ENCODE results near the gene LSS. TPM values are rescaled to one million over a fixed set of nuclear protein-coding genes. Genes with fewer than 3 reads are reported as not detected.

LSS gene
- total and polyA plus RNA-seq, 2 of the 4 experiments (the other 2 are of a cell fraction) = 43.4 to 58.1 TPM

DNA sequence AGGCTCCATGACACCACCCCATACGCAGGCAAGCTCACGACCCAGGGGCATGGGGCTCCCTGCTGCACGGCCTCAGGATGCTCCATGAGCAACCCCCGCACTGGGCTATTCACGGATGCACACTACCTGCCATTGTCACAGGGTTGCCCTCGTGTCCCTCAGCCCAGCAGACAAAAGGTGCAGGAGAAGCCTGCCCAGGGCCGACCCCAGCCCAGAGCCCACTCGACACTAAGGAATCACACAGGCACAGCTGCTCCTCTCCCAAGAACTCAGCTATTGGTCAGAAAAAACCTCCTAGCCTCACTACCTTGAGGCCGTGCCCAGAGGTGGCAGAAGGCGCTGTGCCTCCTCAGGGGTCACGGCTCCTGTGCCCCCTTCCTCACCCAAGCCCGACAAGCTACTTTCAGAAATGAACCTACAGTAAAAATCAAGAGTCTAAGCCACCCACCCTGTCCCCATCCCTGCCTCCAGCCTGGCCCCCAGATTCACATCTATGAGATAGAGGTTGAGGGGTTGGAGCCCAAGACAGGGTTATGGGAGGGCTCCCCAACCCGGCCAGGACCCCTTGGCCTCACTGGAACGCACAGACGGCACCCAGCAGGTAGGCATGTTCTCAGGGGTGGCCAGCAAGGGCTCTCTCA lies 38.0 kb downstream of the LSS start:
- Histone ChIP-seq H3K56ac (ENCODE audit: extremely low read depth, insufficient read depth, low read length) (no peak overlapping the region), H3K9me3 (ENCODE audit: control insufficient read depth, insufficient read depth, low read length) (no peaks in the 10 kb centered on the region), H4K20me1 (ENCODE audit: insufficient read depth, low read length) (no peaks in the 10 kb centered on the region), H2AFZ (replicated peaks; ENCODE audit: low read length, poor library complexity) (no peak overlapping the region), H3K4me3 (ENCODE audit: insufficient read depth, low read depth, low read length) (no peak overlapping the region), H3K27me3 (ENCODE audit: control insufficient read depth, insufficient read depth, low read length) (no peaks in the 10 kb centered on the region), H3K4ac (ENCODE audit: low read depth, low read length) (no peak overlapping the region), H3K14ac (replicated peaks; ENCODE audit: low read depth, low read length) (no peak overlapping the region), H2BK5ac (ENCODE audit: low read depth, low read length, poor library complexity, severe bottlenecking) (peak overlapping the region; percentile 17), H2BK120ac (ENCODE audit: low read depth, low read length) (no peak overlapping the region), H2BK15ac (ENCODE audit: low read depth, low read length) (no peak overlapping the region), H3K23ac (ENCODE audit: low read depth, low read length) (no peak overlapping the region), H3K36me3 (ENCODE audit: control insufficient read depth, insufficient read depth, low read length) (peaks cover 29% of the 10 kb centered on the region), H3K18ac (ENCODE audit: low read depth, low read length) (peak overlapping the region; percentile 6; the same call in 1 of the 2 replicates), H3K4me1 (ENCODE audit: control insufficient read depth, insufficient read depth, low read length) (peaks cover 26% of the 10 kb centered on the region), H3K79me1 (ENCODE audit: low read depth in 1 of 2, low read length in 2 of 2) (no peaks in the 10 kb centered on the region; a peak in 1 of 4 replicates), H4K5ac (ENCODE audit: low read depth, low read length) (no peak overlapping the region; the same call in 1 of the 2 replicates), H4K91ac (ENCODE audit: insufficient read depth, low read depth, low read length) (no peak overlapping the region), H2AK9ac (replicated peaks; ENCODE audit: low read depth, low read length, poor library complexity) (no peak overlapping the region), H3K4me2 (ENCODE audit: low read depth, low read length) (no peak overlapping the region), H2BK20ac (ENCODE audit: low read depth, low read length) (no peak overlapping the region), H4K8ac (ENCODE audit: low read depth in 2 of 2, low read length in 2 of 2) (no peak overlapping the region), H3K9me1 (ENCODE audit: insufficient read depth, low read length) (peaks cover 27% of the 10 kb centered on the region), H2AK5ac (ENCODE audit: low read depth, low read length) (no peak overlapping the region; the same call in none of the 2 replicates), H3K27ac (ENCODE audit: insufficient read depth, low read length) (peak overlapping the region; percentile 58; the same call in 1 of the 2 replicates), H3K9ac (ENCODE audit: low read depth, low read length) (no peak overlapping the region)
- ATAC-seq (ENCODE audit: low read depth) (peak; percentile 4; the same call in 1 of the 2 replicates), DNase-seq (no peak)
- 94% methylated on average over 7 of the region's 15 CpGs; no CpG with 5 or more reads in 1 of the 2 experiments for WGBS, 2 experiments (ENCODE audit: extremely low coverage in 2 of 2, insufficient read length in 1 of 2)
- dilution Hi-C loops (cut with HindIII; ENCODE audit: low sequenced_read_pairs, unreplicated experiment) (no loop called here), intact Hi-C loops (cut with micrococcal nuclease) (no loop called here), in situ Hi-C loops (cut with MboI; ENCODE audit: low sequenced_read_pairs) (no loop called here)
- POLR2A ChIA-PET (ENCODE audit: unreplicated experiment) = no interaction called here
- TF ChIP-seq NFE2L2 (IDR thresholded peaks at IDR 0.05; ENCODE audit: low read depth, low read length) (no peak), FOS (IDR thresholded peaks at IDR 0.05; ENCODE audit: low read depth, low read length) (no peak), RCOR1 (IDR thresholded peaks at IDR 0.05; ENCODE audit: insufficient replicate concordance, low read length) (no peak), BHLHE40 (IDR thresholded peaks at IDR 0.05; ENCODE audit: low read depth, low read length) (no peak)
- TF ChIP-seq, protein P1, sequence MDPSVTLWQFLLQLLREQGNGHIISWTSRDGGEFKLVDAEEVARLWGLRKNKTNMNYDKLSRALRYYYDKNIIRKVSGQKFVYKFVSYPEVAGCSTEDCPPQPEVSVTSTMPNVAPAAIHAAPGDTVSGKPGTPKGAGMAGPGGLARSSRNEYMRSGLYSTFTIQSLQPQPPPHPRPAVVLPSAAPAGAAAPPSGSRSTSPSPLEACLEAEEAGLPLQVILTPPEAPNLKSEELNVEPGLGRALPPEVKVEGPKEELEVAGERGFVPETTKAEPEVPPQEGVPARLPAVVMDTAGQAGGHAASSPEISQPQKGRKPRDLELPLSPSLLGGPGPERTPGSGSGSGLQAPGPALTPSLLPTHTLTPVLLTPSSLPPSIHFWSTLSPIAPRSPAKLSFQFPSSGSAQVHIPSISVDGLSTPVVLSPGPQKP (IDR thresholded peaks at IDR 0.05; ENCODE audit: borderline replicate concordance, low read depth, low read length) = no peak
- TF ChIP-seq, protein P2, sequence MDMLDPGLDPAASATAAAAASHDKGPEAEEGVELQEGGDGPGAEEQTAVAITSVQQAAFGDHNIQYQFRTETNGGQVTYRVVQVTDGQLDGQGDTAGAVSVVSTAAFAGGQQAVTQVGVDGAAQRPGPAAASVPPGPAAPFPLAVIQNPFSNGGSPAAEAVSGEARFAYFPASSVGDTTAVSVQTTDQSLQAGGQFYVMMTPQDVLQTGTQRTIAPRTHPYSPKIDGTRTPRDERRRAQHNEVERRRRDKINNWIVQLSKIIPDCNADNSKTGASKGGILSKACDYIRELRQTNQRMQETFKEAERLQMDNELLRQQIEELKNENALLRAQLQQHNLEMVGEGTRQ (IDR thresholded peaks at IDR 0.05; ENCODE audit: low read depth, low read length) = no peak
- CTCF ChIA-PET = no interaction called here
- BruUV-seq (replicated peaks) = no TSS peak
